HG03565 (cell line): ENCODE measurements around the gene TIAM1.

ENCODE experiments used
- ATAC-seq: cut with Tn5 transposase; IDR thresholded peaks from one replicate; pipeline ENCODE4 v1.9.1; 2021; ENCODE audit warnings: mild to moderate bottlenecking, moderate library complexity; ENCODE audit not compliant: unreplicated experiment

The TIAM1 gene

GRCh38 chr21:31335957-31336738 is 7.9 kb downstream of the TIAM1 start:
- ATAC-seq = no peak

- no peak for ATAC-seq
Measured at GRCh38 chr21:31334648-31335121, 9.4 kb downstream of the TIAM1 start.

GRCh38 chr21:31332525-31332924 is 11.5 kb downstream of the TIAM1 start:
- ATAC-seq = no peak

GRCh38 chr21:31331231-31331630 is 12.8 kb downstream of the TIAM1 start:
- no peak for ATAC-seq

- no peak for ATAC-seq
Measured at GRCh38 chr21:31330144-31330483, 13.9 kb downstream of the TIAM1 start.

GRCh38 chr21:31329456-31330143 is 14.5 kb downstream of the TIAM1 start:
- ATAC-seq = no peak

- peak; percentile 96 for ATAC-seq
Measured at GRCh38 chr21:31326522-31327242, 17.4 kb downstream of the TIAM1 start.

- no peak for ATAC-seq
Measured at GRCh38 chr21:31318971-31319370, 25.1 kb downstream of the TIAM1 start.

GRCh38 chr21:31317688-31318087 is 26.4 kb downstream of the TIAM1 start:
- no peak for ATAC-seq

- ATAC-seq = no peak
Measured at GRCh38 chr21:31316488-31317169, 27.4 kb downstream of the TIAM1 start.

GRCh38 chr21:31316072-31316471 is 28.0 kb downstream of the TIAM1 start:
- ATAC-seq = no peak

- no peak for ATAC-seq
Measured at GRCh38 chr21:31310750-31311149, 33.3 kb downstream of the TIAM1 start.

- ATAC-seq = no peak
Measured at GRCh38 chr21:31308584-31308983, 35.5 kb downstream of the TIAM1 start.

GRCh38 chr21:31305888-31306287 is 38.2 kb downstream of the TIAM1 start:
- no peak for ATAC-seq

- ATAC-seq = no peak
Measured at GRCh38 chr21:31299291-31300147, 44.5 kb downstream of the TIAM1 start.

GRCh38 chr21:31298618-31299269 is 45.3 kb downstream of the TIAM1 start:
- ATAC-seq = no peak

- no peak for ATAC-seq
Measured at GRCh38 chr21:31297806-31298205, 46.3 kb downstream of the TIAM1 start.

GRCh38 chr21:31295676-31296075 is 48.4 kb downstream of the TIAM1 start:
- no peak for ATAC-seq

- ATAC-seq = no peak
Measured at GRCh38 chr21:31294691-31295090, 49.4 kb downstream of the TIAM1 start.

- no peak for ATAC-seq
Measured at GRCh38 chr21:31293986-31294385, 50.1 kb downstream of the TIAM1 start.
